Osteoblast (primary cell): ENCODE data around the gene ALDH3A1. TPM values are rescaled to one million over a fixed set of nuclear protein-coding genes. Genes with fewer than 3 reads are reported as not detected.
A peak's percentile ranks its signal among the peaks of the same experiment; 100 is the strongest.

Source experiments
- DNase-seq: peaks from one replicate; pipeline ENCODE4 v3.0.0; 2011; ENCODE audit warnings: low spot score, mixed read lengths; ENCODE audit not compliant: insufficient read length; ENCODE audit errors: missing footprints
- H2AFZ ChIP-seq: 2 replicates; pipeline ENCODE4 v1.6.0; 2011; ENCODE audit warnings: mild to moderate bottlenecking, low read length
- H3K27ac ChIP-seq: 2 replicates; pipeline ENCODE4 v1.5.1; 2011; ENCODE audit warnings: mild to moderate bottlenecking, low read depth, low read length, moderate library complexity
- H3K27me3 ChIP-seq: 2 replicates; pipeline ENCODE4 v1.6.0; 2012; ENCODE audit warnings: mild to moderate bottlenecking, control low read depth, inconsistent platforms, low read length, moderate library complexity; ENCODE audit not compliant: insufficient read depth
- H3K36me3 ChIP-seq: 2 replicates; pipeline ENCODE4 v1.5.1; 2011; ENCODE audit warnings: mild to moderate bottlenecking, low read length, control low read depth, moderate library complexity; ENCODE audit not compliant: insufficient read depth
- H3K4me1 ChIP-seq: 2 replicates; pipeline ENCODE4 v1.5.1; 2011; ENCODE audit warnings: mild to moderate bottlenecking, low read length, control low read depth, moderate library complexity; ENCODE audit not compliant: insufficient read depth
- H3K4me2 ChIP-seq: 2 replicates; pipeline ENCODE4 v1.6.0; 2011; ENCODE audit warnings: mild to moderate bottlenecking, low read length; ENCODE audit not compliant: insufficient read depth
- H3K4me3 ChIP-seq: fragments of 200-600 bp; sonication (generic); 3 replicates; pipeline ENCODE4 v1.5.1; 2012; ENCODE audit warnings: mild to moderate bottlenecking, low read length, inconsistent platforms; ENCODE audit not compliant: insufficient read depth
- H3K79me2 ChIP-seq: 2 replicates; pipeline ENCODE4 v1.6.0; 2012; ENCODE audit warnings: mild to moderate bottlenecking, low read length, control low read depth, inconsistent platforms; ENCODE audit not compliant: insufficient read depth
- H3K9me3 ChIP-seq: 2 replicates; pipeline ENCODE4 v1.5.1; 2011; ENCODE audit warnings: low read depth, low read length, control low read depth
- H4K20me1 ChIP-seq: 2 replicates; pipeline ENCODE4 v1.6.0; 2012; ENCODE audit warnings: mild to moderate bottlenecking, low read length, control low read depth; ENCODE audit not compliant: insufficient read depth
- total RNA-seq: library from RNA; depleted of rRNA; stranded (reverse); fragments of >200 nt; gene quantifications from 2 replicates; pipeline ENCODE4 v1.2.3, GENCODE V29; 2012
- TF ChIP-seq, protein P1 (sequence below): IDR thresholded peaks from 2 replicates; pipeline ENCODE4 v1.5.1; 2011; ENCODE audit warnings: mild to moderate bottlenecking, low read depth, low read length, moderate library complexity; ENCODE audit errors: extremely low read depth

The ALDH3A1 gene
- under 0.01 TPM in 1 of 2 replicates, not detected in the other for total RNA-seq

DNA sequence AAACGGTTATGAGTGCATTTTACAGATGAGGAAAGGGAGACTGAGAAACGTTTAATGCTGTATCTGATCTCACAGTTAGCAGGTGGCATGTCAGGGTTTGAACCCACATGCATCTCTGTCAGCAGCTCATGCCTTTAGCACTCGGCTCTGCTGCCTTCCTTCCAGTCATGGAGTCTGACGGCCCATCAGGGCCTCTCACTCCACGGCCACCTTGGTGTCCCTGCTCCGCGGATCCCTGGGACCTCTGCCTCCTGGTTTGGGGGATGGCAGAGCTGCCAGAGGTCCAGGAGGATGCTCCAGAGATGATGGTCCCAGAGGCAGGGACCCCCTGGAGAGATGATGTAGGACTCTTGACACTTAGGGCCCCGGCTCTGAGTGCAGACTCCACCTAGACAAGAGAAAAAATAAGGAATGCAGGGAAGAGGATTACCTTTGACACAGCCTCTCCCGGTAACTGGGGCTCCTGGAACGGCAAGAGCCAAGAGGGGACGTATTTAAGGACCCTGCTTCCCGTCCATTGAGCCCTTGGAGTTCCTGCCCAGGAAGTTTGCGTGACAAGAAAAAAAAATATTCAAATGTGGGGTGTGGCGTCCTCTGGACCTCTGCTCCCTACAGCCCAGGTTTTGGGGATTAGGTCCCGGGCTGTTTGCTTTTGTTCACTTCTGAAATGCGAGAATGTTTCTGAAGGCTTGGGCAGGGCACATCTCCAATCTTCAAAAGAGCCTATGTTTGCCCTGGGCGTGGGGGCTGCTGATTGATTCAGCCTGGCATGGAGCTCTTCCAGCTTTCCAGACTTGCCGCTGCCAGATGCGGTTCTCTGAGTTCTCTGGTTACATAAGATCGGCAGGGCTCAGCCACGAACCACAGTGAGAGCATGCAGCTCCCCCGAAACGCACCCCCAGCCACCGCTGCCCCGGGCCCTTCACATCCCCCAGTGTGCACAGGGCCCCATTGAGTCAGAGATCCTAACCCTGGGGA, at the start of gene ALDH3A1:
Gene ALDH3A1 (minus strand): TSS at position 470 of the 978 bp plus-strand sequence. CDS start 3,169 bp downstream, outside the sequence.
- TF ChIP-seq, protein P1, sequence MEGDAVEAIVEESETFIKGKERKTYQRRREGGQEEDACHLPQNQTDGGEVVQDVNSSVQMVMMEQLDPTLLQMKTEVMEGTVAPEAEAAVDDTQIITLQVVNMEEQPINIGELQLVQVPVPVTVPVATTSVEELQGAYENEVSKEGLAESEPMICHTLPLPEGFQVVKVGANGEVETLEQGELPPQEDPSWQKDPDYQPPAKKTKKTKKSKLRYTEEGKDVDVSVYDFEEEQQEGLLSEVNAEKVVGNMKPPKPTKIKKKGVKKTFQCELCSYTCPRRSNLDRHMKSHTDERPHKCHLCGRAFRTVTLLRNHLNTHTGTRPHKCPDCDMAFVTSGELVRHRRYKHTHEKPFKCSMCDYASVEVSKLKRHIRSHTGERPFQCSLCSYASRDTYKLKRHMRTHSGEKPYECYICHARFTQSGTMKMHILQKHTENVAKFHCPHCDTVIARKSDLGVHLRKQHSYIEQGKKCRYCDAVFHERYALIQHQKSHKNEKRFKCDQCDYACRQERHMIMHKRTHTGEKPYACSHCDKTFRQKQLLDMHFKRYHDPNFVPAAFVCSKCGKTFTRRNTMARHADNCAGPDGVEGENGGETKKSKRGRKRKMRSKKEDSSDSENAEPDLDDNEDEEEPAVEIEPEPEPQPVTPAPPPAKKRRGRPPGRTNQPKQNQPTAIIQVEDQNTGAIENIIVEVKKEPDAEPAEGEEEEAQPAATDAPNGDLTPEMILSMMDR = no peak
- Histone ChIP-seq H4K20me1 (no peaks in the 10 kb centered on the region), H3K4me2 (peak within 1 kb of the TSS; percentile 33), H3K36me3 (no peaks in the 10 kb centered on the region), H3K4me1 (peaks cover 20% of the 10 kb centered on the region), H3K9me3 (no peaks in the 10 kb centered on the region), H3K79me2 (no peaks in the 10 kb centered on the region), H3K27me3 (no peaks in the 10 kb centered on the region), H3K27ac (no peak within 1 kb of the TSS), H2AFZ (peak within 1 kb of the TSS; percentile 68), H3K4me3 (peak within 1 kb of the TSS; percentile 16)
- peak; percentile 83 for DNase-seq

DNA sequence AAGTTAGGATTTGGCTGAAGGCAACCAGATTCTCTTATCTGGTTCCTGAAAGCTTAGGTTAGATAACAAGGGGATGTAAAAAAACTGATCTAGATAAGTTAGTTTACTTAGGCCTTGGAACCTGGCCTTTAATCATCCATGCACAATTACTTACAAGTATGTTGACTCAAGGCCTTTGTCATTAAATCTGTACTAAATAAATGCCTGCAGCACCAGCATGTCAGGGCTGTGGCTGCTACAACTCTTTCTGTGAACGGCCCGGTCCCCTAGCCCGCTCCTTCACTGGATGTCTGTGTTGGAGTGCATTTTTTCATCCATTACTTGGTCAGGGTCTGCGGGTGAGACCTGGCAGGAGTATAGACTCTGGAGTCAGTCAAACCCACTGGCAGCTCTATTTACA, 48.4 kb upstream of the ALDH3A1 start:
- no peaks in the 10 kb centered on the region for H3K27me3 ChIP-seq
- no peaks in the 10 kb centered on the region for H3K9me3 ChIP-seq
- no peak overlapping the region for H3K4me3 ChIP-seq
- no peak overlapping the region for H3K27ac ChIP-seq
- no peak overlapping the region for H2AFZ ChIP-seq
- no peak overlapping the region for H3K4me2 ChIP-seq
- no peaks in the 10 kb centered on the region for H4K20me1 ChIP-seq
- H3K36me3 ChIP-seq = peaks cover 50% of the 10 kb centered on the region
- TF ChIP-seq, protein P1 = no peak
- H3K4me1 ChIP-seq = no peaks in the 10 kb centered on the region
- no peak for DNase-seq
- no peaks in the 10 kb centered on the region for H3K79me2 ChIP-seq

DNA sequence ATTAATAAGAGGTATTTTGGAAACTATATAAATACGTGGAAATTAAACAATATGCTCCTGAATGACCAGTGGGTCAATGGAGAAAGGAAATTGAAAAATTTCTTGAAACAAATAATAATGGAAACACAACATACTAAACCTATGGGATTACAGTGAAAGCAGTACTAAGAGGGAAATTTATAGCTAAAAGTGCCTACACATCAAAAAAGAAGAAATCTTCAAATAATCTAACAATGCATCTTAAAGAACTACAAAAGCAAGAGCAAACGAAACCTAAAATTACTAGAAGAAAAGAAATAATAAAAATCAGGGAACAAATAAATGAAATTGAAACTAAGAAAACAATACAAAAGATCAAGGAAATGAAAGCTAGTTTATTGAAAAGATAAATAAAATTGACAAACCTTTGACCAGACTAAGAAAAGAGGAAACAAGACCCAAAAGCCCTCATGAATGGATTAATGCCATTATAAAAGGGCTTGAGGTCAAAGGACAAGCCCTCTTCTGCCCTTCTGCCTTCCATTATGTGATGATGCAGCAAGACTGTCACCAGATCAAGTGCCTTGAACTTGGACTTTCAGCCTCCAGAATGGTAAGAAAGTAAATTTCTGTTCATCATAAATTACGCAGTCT, 43.9 kb upstream of the ALDH3A1 start:
- TF ChIP-seq, protein P1 = no peak
- peaks cover 33% of the 10 kb centered on the region for H3K36me3 ChIP-seq

More for the DNA sequence above, 43.9 kb upstream of the ALDH3A1 start:
- H3K79me2 ChIP-seq = no peaks in the 10 kb centered on the region
- H3K4me3 ChIP-seq = no peak overlapping the region
- H4K20me1 ChIP-seq = no peaks in the 10 kb centered on the region
- no peaks in the 10 kb centered on the region for H3K9me3 ChIP-seq
- no peak overlapping the region for H2AFZ ChIP-seq
- no peak for DNase-seq
- no peak overlapping the region for H3K4me2 ChIP-seq
- no peaks in the 10 kb centered on the region for H3K4me1 ChIP-seq
- no peaks in the 10 kb centered on the region for H3K27me3 ChIP-seq
- no peak overlapping the region for H3K27ac ChIP-seq
